RWPE2 (cell line): ENCODE measurements around the gene UCHL3.

Experiments used
- ATAC-seq: fragments of 200-7000 bp; cut with Tn5 transposase; 3 replicates; pipeline ENCODE4 v1.9.1; 2021; ENCODE audit warnings: low read depth
- DNase-seq: peaks from one replicate; pipeline ENCODE4 v3.0.0-alpha.2; 2020; ENCODE audit warnings: low spot score
- H3K27ac ChIP-seq: fragments of 450-650 bp; 2 replicates; pipeline ENCODE4 v1.5.1; 2017; ENCODE audit warnings: mild to moderate bottlenecking; ENCODE audit not compliant: poor library complexity, severe bottlenecking
- H3K27me3 ChIP-seq: fragments of 250-450 bp; sonication (Bioruptor Pico); 2 replicates; pipeline ENCODE4 v1.5.1; 2021; ENCODE audit warnings: mild to moderate bottlenecking, moderate library complexity; ENCODE audit not compliant: insufficient read depth, poor library complexity, severe bottlenecking
- H3K36me3 ChIP-seq: fragments of 250-450 bp; sonication (Bioruptor Pico); 2 replicates; pipeline ENCODE4 v1.5.1; 2020; ENCODE audit warnings: low read depth, mild to moderate bottlenecking, moderate library complexity
- H3K4me1 ChIP-seq: fragments of 250-450 bp; sonication (Bioruptor Pico); 2 replicates; pipeline ENCODE4 v1.5.1; 2021; ENCODE audit warnings: mild to moderate bottlenecking, moderate library complexity; ENCODE audit not compliant: insufficient read depth, poor library complexity, severe bottlenecking
- H3K4me3 ChIP-seq: fragments of 250-450 bp; sonication (Bioruptor Pico); 2 replicates; pipeline ENCODE4 v1.5.1; 2021; ENCODE audit warnings: mild to moderate bottlenecking, moderate library complexity; ENCODE audit not compliant: severe bottlenecking
- H3K9me3 ChIP-seq: fragments of 250-450 bp; sonication (Bioruptor Pico); 2 replicates; pipeline ENCODE4 v1.5.1; 2021; ENCODE audit warnings: mild to moderate bottlenecking, moderate library complexity; ENCODE audit not compliant: severe bottlenecking
- TF ChIP-seq, protein P1 (sequence below): fragments of 450-650 bp; IDR thresholded peaks from one replicate; pipeline ENCODE4 v1.5.1; 2017; ENCODE audit warnings: mild to moderate bottlenecking, moderate library complexity; ENCODE audit not compliant: poor library complexity, severe bottlenecking

UCHL3 gene

DNA sequence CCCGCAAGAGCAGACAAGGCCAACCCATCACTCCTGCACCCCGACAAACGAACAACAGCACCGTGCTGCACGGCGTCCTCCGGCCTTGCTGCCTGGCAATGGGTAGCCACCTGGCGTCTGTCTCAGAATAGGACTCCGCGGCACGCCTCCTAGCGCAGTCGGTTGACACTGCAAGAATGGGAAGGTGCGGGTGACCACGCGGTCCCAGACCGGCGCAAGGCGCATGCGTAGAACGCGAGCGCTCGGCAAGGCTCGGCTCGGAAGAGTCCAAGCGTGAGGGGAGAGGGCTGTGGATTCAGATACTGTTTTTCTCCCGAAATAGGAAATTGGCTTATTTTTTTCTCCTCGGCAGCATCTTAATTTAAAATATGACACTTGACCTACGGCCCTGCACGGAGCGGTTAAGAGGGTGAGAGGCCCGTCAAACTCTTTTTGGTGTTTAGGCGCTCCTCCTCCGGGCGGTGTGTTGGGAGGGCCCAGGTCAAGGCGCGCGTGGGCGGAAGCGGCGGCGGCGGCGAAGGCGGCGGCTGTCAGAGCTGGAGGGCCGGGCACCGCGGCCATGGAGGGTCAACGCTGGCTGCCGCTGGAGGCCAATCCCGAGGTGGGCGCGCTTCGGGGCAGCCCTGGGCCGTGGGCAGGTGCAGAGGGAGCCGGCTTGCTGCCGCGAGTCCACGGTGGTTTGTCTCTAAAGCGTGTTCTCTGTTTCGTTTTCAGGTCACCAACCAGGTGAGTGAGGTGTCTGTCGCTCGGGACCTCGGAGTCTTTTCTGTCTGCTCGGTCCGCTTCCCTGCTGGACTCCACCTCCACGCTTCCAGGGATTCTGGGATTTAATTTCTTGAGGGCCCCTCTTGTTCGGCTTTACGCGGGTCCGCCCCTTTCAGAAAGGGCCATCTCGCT lies at the start of gene UCHL3:
Gene UCHL3 (plus strand): TSS at position 530 of the 897 bp plus-strand sequence. CDS start 30 bp downstream, at position 560.
- Histone ChIP-seq H3K27ac (peak within 1 kb of the TSS; percentile 80), H3K4me1 (peaks cover 16% of the 10 kb centered on the region), H3K27me3 (no peaks in the 10 kb centered on the region), H3K9me3 (no peaks in the 10 kb centered on the region), H3K4me3 (peak within 1 kb of the TSS; percentile 71), H3K36me3 (peaks cover 27% of the 10 kb centered on the region)
- DNase-seq (peak; percentile 88), ATAC-seq (peak; percentile 82)
- TF ChIP-seq, protein P1, sequence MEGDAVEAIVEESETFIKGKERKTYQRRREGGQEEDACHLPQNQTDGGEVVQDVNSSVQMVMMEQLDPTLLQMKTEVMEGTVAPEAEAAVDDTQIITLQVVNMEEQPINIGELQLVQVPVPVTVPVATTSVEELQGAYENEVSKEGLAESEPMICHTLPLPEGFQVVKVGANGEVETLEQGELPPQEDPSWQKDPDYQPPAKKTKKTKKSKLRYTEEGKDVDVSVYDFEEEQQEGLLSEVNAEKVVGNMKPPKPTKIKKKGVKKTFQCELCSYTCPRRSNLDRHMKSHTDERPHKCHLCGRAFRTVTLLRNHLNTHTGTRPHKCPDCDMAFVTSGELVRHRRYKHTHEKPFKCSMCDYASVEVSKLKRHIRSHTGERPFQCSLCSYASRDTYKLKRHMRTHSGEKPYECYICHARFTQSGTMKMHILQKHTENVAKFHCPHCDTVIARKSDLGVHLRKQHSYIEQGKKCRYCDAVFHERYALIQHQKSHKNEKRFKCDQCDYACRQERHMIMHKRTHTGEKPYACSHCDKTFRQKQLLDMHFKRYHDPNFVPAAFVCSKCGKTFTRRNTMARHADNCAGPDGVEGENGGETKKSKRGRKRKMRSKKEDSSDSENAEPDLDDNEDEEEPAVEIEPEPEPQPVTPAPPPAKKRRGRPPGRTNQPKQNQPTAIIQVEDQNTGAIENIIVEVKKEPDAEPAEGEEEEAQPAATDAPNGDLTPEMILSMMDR = peak; percentile 76

DNA sequence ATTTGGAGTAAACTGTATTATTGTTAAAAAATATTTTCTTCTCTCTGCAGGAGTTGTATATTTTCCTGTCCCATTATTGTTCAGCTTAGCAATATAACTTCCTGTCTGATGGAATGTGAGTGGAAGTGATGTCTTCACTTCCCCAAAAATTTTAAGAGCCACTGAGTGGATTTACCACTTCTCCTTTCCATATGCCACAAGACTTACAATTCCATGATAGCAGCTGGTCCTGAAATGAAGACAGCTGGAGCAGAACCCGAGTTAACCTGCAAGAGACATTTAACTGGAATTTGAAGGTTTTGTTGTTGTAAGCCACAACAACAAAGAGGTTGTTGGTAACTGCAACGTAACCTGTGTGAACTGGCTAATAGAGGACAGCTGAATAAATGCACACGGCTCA lies 44.3 kb upstream of the UCHL3 start:
- no peak overlapping the region for H3K4me3 ChIP-seq
- no peaks in the 10 kb centered on the region for H3K4me1 ChIP-seq

DNA sequence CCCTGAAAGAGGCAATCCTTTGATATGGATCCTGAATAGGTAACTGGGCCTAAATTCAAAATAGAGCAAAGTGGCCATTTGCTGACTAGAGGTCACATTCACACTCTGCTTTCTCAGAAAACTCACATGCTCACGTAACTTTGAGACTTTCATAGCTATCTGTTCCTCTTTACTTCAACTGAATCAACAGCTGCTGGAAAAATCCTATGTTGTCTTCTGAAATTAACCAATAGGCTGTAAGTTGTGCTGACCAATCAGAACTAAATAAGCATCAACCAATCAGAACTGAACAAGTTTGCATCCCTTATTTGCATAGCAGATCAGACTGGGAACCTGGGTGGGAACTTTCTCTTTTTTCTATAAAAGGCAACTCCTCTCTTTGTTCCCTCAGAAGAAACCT lies 43.6 kb upstream of the UCHL3 start:
- TF ChIP-seq, protein P1 = no peak
- Histone ChIP-seq H3K27ac (no peak overlapping the region), H3K36me3 (no peaks in the 10 kb centered on the region), H3K4me3 (no peak overlapping the region), H3K27me3 (no peaks in the 10 kb centered on the region), H3K9me3 (no peaks in the 10 kb centered on the region), H3K4me1 (no peaks in the 10 kb centered on the region)
- ATAC-seq (no peak), DNase-seq (no peak)

More for the DNA sequence above, 44.3 kb upstream of the UCHL3 start:
- ATAC-seq (no peak), DNase-seq (no peak)
- Histone ChIP-seq H3K9me3 (no peaks in the 10 kb centered on the region), H3K27ac (no peak overlapping the region), H3K36me3 (no peaks in the 10 kb centered on the region), H3K27me3 (no peaks in the 10 kb centered on the region)
- TF ChIP-seq, protein P1 = no peak

DNA sequence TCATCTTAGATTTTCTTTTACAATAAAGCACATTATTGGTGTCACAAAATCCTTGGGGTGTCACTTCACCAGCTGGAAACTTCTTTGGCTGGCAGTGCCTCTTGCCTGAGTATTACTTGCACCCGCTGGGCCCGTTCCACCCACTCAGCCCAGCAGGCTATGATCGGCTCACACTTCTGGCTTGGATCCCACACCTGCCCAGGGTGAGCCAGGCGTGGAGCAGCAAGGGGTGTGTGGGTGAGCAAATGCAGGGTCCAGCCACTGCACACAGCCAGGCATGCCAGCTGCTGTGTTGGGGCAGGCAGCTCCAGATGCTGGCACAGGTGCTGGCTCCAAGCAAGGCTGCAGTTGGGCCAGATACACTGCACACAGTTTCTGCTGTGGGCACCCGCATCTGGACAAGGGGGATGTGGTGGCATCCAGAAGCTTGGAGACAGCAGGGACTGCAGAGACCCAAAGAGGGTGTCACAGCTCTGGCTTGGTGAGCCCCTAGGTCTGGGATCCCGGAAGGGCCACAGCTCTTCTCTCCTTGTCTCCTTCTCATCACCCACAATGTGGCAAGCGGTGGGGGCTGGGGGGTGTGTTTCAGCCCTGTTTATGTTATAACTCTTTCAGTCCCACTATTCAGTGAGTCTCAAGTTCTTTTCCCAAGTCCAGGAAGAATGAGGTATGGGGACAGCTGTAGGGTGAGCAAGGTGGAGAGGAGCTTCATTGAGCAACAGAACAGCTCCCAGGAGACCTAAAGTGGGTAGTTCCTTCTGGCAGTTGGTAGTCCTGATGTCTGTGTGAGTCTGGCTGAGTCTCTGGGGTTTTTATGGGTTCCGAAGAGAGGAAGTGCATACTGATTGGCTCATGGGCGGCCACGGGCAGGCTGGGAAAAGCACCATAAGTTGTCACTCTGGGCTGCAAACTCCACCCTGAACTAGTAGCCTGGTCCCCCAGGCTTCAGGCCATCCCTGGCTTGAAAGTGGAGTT lies 42.3 kb upstream of the UCHL3 start:
- no peak overlapping the region for H3K4me3 ChIP-seq
- H3K9me3 ChIP-seq = no peaks in the 10 kb centered on the region
- TF ChIP-seq, protein P1 = no peak
- H3K27me3 ChIP-seq = no peaks in the 10 kb centered on the region
- no peak for ATAC-seq
- no peak overlapping the region for H3K27ac ChIP-seq
- H3K4me1 ChIP-seq = no peaks in the 10 kb centered on the region
- no peak for DNase-seq
- H3K36me3 ChIP-seq = no peaks in the 10 kb centered on the region
